Esophagus squamous epithelium (tissue), 5 donors: Measurements from ENCODE around the gene GRN. TPM values are rescaled to one million over a fixed set of nuclear protein-coding genes. Genes with fewer than 3 reads are reported as not detected.
"Not testable (repeated sequence)": the region's sequence is repeated elsewhere in the genome, so short reads cannot be mapped to it uniquely, and the experiment has no call there.

ENCODE experiments used
- DNase-seq: peaks from one replicate; lab custom pipeline; 2025; lab: John Stamatoyannopoulos, UW
- H3K27ac ChIP-seq, 4 donors: fragments of 200-600 bp; sonication (generic); one replicate each; pipeline ENCODE4 v1.5.1; 2016 to 2019; ENCODE audit warnings: mild to moderate bottlenecking in 1 of 4
- H3K27me3 ChIP-seq, 4 donors: fragments of 200-600 bp; sonication (generic); 1 replicate in 3 of 4; 2 replicates in 1 of 4; pipeline versions ENCODE4 v1.5.1 to v1.6.0; 2017 to 2021; ENCODE audit warnings: antibody characterized with exemption in 1 of 4
- H3K36me3 ChIP-seq, 3 donors: fragments of 200-600 bp; sonication (generic); one replicate each; pipeline ENCODE4 v1.5.1; 2016 to 2019
- H3K4me1 ChIP-seq, 3 donors: fragments of 200-600 bp; sonication (generic); one replicate each; pipeline ENCODE4 v1.5.1; 2017 to 2019
- H3K4me3 ChIP-seq, 4 donors: fragments of 200-600 bp; sonication (generic); 1 replicate in 3 of 4; 2 replicates in 1 of 4; pipeline ENCODE4 v1.5.1; 2016 to 2019; ENCODE audit warnings: mild to moderate bottlenecking in 2 of 4, moderate library complexity in 1 of 4
- H3K9me3 ChIP-seq, 3 donors: fragments of 200-600 bp; sonication (generic); one replicate each; pipeline ENCODE4 v1.5.1; 2016 to 2019
- CTCF ChIP-seq, 6 experiments: fragments of 450-650 bp in 4 of 6; fragments of 200-600 bp in 2 of 6; sonication (generic) in 2 of 6; IDR thresholded peaks; one replicate each; pipeline ENCODE4 v1.5.1; 2016 to 2019; ENCODE audit warnings: antibody characterized with exemption in 6 of 6, mild to moderate bottlenecking in 4 of 6, moderate library complexity in 4 of 6
- POLR2A ChIP-seq, 4 donors: fragments of 450-650 bp; IDR thresholded peaks; one replicate each; pipeline ENCODE4 v1.6.1; 2017; ENCODE audit warnings: antibody characterized with exemption in 4 of 4, mild to moderate bottlenecking in 4 of 4, moderate library complexity in 3 of 4
- WGBS, 2 donors: methylation state at CpG; one replicate each; pipeline ENCODE4 v1.1.5; 2018; 5-methylcytosine and 5-hydroxymethylcytosine counted together
- intact Hi-C: fragments of 100-400 bp; cut with DNase I; formaldehyde crosslinking; loops from one replicate; pipeline ENCODE4 v1.15.0; 2022
- total RNA-seq, 4 donors: library from RNA; depleted of rRNA; stranded (reverse); fragments of >200 nt; gene quantifications; one replicate each; pipeline ENCODE4 v1.1.0, GENCODE V29; 2016
- donor health status: DM: yes; HTN: yes; CAD: no.

Gene GRN
- total RNA-seq, 4 donors from 2014 or later = 428 to 1,204 (median 642) TPM

GRCh38 chr17:44343510-44344209 lies 1.4 kb upstream of the GRN start:
- Histone ChIP-seq H3K4me3 (no peak overlapping the region), H3K9me3 (no peaks in the 10 kb centered on the region), H3K36me3 (peaks cover 0 to 4% (median 0%) of the 10 kb centered on the region in 3 donors), H3K27me3 (no peaks in the 10 kb centered on the region), H3K27ac (peak overlapping the region; percentile 96 to 100 (median 98)), H3K4me1 (peaks cover 28 to 86% (median 29%) of the 10 kb centered on the region in 3 donors)
- no peak for DNase-seq
- 56 to 57% methylated on average over 11 of the region's 11 CpGs for WGBS, 2 donors
- intact Hi-C loops = no loop called here
- TF ChIP-seq CTCF (IDR thresholded peaks at IDR 0.05) = no peak
- no peak for TF ChIP-seq POLR2A (IDR thresholded peaks at IDR 0.05)

- H3K27ac ChIP-seq = peak overlapping the region; percentile 96 to 100 (median 98)
- intact Hi-C loops = no loop called here
- peaks cover 35 to 85% (median 38%) of the 10 kb centered on the region in 3 donors for H3K4me1 ChIP-seq
- peak overlapping the region; percentile 81 to 97 (median 90) for H3K4me3 ChIP-seq
- H3K27me3 ChIP-seq = no peaks in the 10 kb centered on the region
- TF ChIP-seq CTCF (IDR thresholded peaks at IDR 0.05) (peak in 4 of 6 experiments; percentile 16 to 50 (median 42)), POLR2A (IDR thresholded peaks at IDR 0.05) (no peak)
- peaks cover 4 to 22% (median 14%) of the 10 kb centered on the region in 3 donors for H3K36me3 ChIP-seq
- WGBS, 2 donors = 3% methylated on average over 5 of the region's 21 CpGs; no CpG with 5 or more reads in 1 of the 2 donors
- no peaks in the 10 kb centered on the region for H3K9me3 ChIP-seq
- no peak for DNase-seq
Observed at GRCh38 chr17:44345454-44346026, 438 bp downstream of the GRN start.

- Histone ChIP-seq H3K4me1 (peaks cover 35 to 82% (median 38%) of the 10 kb centered on the region in 3 donors), H3K4me3 (peak overlapping the region; percentile 81 to 97 (median 90))
Observed at GRCh38 chr17:44346064-44346844, 1.2 kb downstream of the GRN start.

GRCh38 chr17:44347206-44348055 lies 2.3 kb downstream of the GRN start:
- DNase-seq, H3K4me3 ChIP-seq, intact Hi-C loops, H3K9me3 ChIP-seq, H3K27me3 ChIP-seq: not testable (repeated sequence)
- peak overlapping the region; percentile 96 to 100 (median 98) for H3K27ac ChIP-seq
- H3K36me3 ChIP-seq = peaks cover 23 to 41% (median 31%) of the 10 kb centered on the region in 3 donors
- 57 to 69% methylated on average over 12 to 14 of the region's 18 CpGs for WGBS, 2 donors
- peaks cover 35 to 72% (median 38%) of the 10 kb centered on the region in 3 donors for H3K4me1 ChIP-seq

More at GRCh38 chr17:44346064-44346844, 1.2 kb downstream of the GRN start:
- Histone ChIP-seq H3K27me3 (no peaks in the 10 kb centered on the region), H3K27ac (peak overlapping the region; percentile 96 to 100 (median 98)), H3K9me3 (no peaks in the 10 kb centered on the region), H3K36me3 (peaks cover 12 to 30% (median 20%) of the 10 kb centered on the region in 3 donors)
- 56 to 72% methylated on average over 10 to 12 of the region's 13 CpGs for WGBS, 2 donors
- TF ChIP-seq POLR2A (IDR thresholded peaks at IDR 0.05) (no peak), CTCF (IDR thresholded peaks at IDR 0.05) (no peak)
- no peak for DNase-seq
- intact Hi-C loops = no loop called here
